Measurements from ENCODE around the gene MB21D2.

- TF ChIP-seq CTCF (conservative IDR thresholded peaks at IDR 0.05; ENCODE audit: low read length): no peak
- TF ChIP-seq EZH2phosphoT487 (IDR thresholded peaks at IDR 0.05; ENCODE audit: borderline replicate concordance): no peak
Measured at GRCh38 chr3:192940129-192940528, 22.5 kb upstream of the MB21D2 start.

Measured in Loucy (cell line).